ENCODE data around the gene RBL1.

GRCh38 chr20:37032077-37032476 is 63.7 kb downstream of the RBL1 start:
- TF ChIP-seq CTCF (IDR thresholded peaks at IDR 0.05) (no peak), POLR2A (IDR thresholded peaks at IDR 0.05) (no peak)

Measured in right lobe of liver (tissue), 4 donors.